Measurements from ENCODE around the gene STK24. TPM values are rescaled to one million over a fixed set of nuclear protein-coding genes. Genes with fewer than 3 reads are reported as not detected.
A peak's percentile ranks its signal among the peaks of the same experiment; 100 is the strongest.

Gene STK24
- total RNA-seq, 2 donors from 2014 or later: 55.8 to 63.2 TPM

- Histone ChIP-seq H3K9me3 (no peaks in the 10 kb centered on the region), H3K4me1 (peaks cover 0 to 66% of the 10 kb centered on the region in 2 donors), H3K36me3 (no peaks in the 10 kb centered on the region), H3K4me3 (no peak overlapping the region), H3K27ac (no peak overlapping the region), H3K27me3 (no peaks in the 10 kb centered on the region)
- no peak for DNase-seq (ENCODE audit: low spot score)
- TF ChIP-seq, protein P1, sequence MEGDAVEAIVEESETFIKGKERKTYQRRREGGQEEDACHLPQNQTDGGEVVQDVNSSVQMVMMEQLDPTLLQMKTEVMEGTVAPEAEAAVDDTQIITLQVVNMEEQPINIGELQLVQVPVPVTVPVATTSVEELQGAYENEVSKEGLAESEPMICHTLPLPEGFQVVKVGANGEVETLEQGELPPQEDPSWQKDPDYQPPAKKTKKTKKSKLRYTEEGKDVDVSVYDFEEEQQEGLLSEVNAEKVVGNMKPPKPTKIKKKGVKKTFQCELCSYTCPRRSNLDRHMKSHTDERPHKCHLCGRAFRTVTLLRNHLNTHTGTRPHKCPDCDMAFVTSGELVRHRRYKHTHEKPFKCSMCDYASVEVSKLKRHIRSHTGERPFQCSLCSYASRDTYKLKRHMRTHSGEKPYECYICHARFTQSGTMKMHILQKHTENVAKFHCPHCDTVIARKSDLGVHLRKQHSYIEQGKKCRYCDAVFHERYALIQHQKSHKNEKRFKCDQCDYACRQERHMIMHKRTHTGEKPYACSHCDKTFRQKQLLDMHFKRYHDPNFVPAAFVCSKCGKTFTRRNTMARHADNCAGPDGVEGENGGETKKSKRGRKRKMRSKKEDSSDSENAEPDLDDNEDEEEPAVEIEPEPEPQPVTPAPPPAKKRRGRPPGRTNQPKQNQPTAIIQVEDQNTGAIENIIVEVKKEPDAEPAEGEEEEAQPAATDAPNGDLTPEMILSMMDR (IDR thresholded peaks at IDR 0.05): peak in 1 of 2 donors; percentile 27
These were observed 19.8 kb downstream of the STK24 start for GRCh38 chr13:98556968-98557631.

DNA sequence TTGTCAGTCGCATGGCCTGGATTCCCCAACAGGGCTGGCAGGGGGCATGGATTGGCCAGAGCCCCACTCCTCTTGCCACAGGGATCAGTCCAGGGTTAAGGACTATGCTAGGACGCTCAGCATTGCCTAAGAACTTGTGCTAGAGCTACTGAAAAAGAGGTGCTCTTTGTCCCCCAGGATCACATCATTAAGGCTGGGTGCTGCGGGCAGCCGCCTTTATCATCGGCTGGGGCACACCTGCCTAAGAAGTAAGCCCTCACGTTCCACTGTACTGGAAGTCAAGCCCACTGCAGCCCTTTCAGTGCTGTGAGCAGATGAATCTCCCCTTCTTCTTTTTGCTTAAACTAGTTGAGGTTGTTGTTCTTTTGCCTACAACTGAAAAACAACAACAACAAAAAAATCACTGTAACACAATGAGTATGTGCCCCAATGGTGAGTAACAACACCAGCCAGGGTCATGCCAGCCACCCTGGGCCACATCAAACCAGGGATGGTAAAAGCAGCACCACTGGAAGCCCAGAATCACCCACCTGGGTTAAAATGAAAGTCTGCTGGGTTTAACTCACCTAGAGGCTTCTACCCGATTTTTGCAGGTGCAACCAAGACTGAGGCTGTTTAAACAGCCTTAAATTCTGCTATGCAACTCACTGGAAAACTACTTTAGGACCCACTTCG is 20.6 kb downstream of the STK24 start:
- Histone ChIP-seq H3K27me3 (no peaks in the 10 kb centered on the region), H3K4me1 (peaks cover 0 to 64% of the 10 kb centered on the region in 2 donors)
- TF ChIP-seq, protein P1 (IDR thresholded peaks at IDR 0.05): no peak

GRCh38 chr13:98549728-98550317 is 27.1 kb downstream of the STK24 start:
- H3K27ac ChIP-seq: no peak overlapping the region
- no peak for DNase-seq (ENCODE audit: low spot score)
- TF ChIP-seq, protein P1 (IDR thresholded peaks at IDR 0.05): no peak
- H3K4me1 ChIP-seq: peaks cover 0 to 46% of the 10 kb centered on the region in 2 donors
- no peaks in the 10 kb centered on the region for H3K9me3 ChIP-seq
- no peaks in the 10 kb centered on the region for H3K27me3 ChIP-seq
- H3K36me3 ChIP-seq: no peaks in the 10 kb centered on the region
- H3K4me3 ChIP-seq: no peak overlapping the region

More for the DNA sequence above, 20.6 kb downstream of the STK24 start:
- Histone ChIP-seq H3K36me3 (no peaks in the 10 kb centered on the region), H3K27ac (no peak overlapping the region), H3K4me3 (no peak overlapping the region), H3K9me3 (no peaks in the 10 kb centered on the region)
- no peak for DNase-seq (ENCODE audit: low spot score)

GRCh38 chr13:98549006-98549727 is 27.7 kb downstream of the STK24 start:
- no peak overlapping the region for H3K27ac ChIP-seq
- no peak overlapping the region for H3K4me3 ChIP-seq
- no peak for DNase-seq (ENCODE audit: low spot score)
- TF ChIP-seq, protein P1 (IDR thresholded peaks at IDR 0.05): no peak
- H3K9me3 ChIP-seq: no peaks in the 10 kb centered on the region
- H3K27me3 ChIP-seq: no peaks in the 10 kb centered on the region
- no peaks in the 10 kb centered on the region for H3K36me3 ChIP-seq
- peaks cover 0 to 47% of the 10 kb centered on the region in 2 donors for H3K4me1 ChIP-seq

DNA sequence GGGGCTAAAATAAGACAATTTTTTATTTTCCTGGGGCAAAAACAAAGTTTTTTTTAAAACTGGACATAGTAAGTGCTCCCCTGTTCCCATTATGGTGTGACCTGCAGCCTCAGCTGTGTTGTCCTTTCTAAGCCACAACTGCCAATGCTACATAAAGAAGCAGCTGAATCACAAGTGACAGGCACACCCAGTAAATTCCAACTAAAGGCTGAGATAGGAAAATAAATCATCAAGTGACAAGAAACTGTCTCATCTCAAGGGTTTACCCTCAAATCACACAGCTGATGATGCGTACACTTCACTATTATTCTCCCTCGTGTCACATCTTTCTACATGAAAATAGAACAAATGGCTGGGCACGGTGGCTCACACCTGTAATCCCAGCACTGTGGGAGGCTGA is 28.7 kb downstream of the STK24 start:
- peaks cover 0 to 47% of the 10 kb centered on the region in 2 donors for H3K4me1 ChIP-seq
- no peaks in the 10 kb centered on the region for H3K36me3 ChIP-seq
- no peak overlapping the region for H3K4me3 ChIP-seq
- no peak for DNase-seq (ENCODE audit: low spot score)
- H3K27me3 ChIP-seq: no peaks in the 10 kb centered on the region
- H3K9me3 ChIP-seq: no peaks in the 10 kb centered on the region
- TF ChIP-seq, protein P1 (IDR thresholded peaks at IDR 0.05): no peak
- H3K27ac ChIP-seq: no peak overlapping the region

All from right atrium auricular region (tissue), 2 donors.